Ascending aorta (tissue), 2 donors: ENCODE measurements around the gene ATOSA. TPM values are rescaled to one million over a fixed set of nuclear protein-coding genes. Genes with fewer than 3 reads are reported as not detected.

ENCODE experiments used
- DNase-seq, 2 donors: peaks; one replicate each; pipeline ENCODE4 v3.0.0-alpha.2; 2019; ENCODE audit warnings: low spot score in 2 of 2
- H3K27ac ChIP-seq, 2 donors: fragments of 200-600 bp; sonication (generic); one replicate each; pipeline ENCODE4 v1.5.1; 2016 to 2017; ENCODE audit warnings: mild to moderate bottlenecking in 1 of 2
- H3K27me3 ChIP-seq: fragments of 200-600 bp; sonication (generic); one replicate; pipeline ENCODE4 v1.5.1; 2017
- H3K36me3 ChIP-seq, 2 donors: fragments of 200-600 bp; sonication (generic); one replicate each; pipeline ENCODE4 v1.5.1; 2016
- H3K4me1 ChIP-seq, 2 donors: fragments of 200-600 bp; sonication (generic); one replicate each; pipeline ENCODE4 v1.5.1; 2016 to 2017; ENCODE audit warnings: mild to moderate bottlenecking in 1 of 2
- H3K4me3 ChIP-seq, 2 donors: fragments of 200-600 bp; sonication (generic); one replicate each; pipeline ENCODE4 v1.5.1; 2016 to 2017; ENCODE audit warnings: mild to moderate bottlenecking in 1 of 2
- H3K9me3 ChIP-seq, 2 donors: fragments of 200-600 bp; sonication (generic); one replicate each; pipeline ENCODE4 v1.5.1; 2016
- CTCF ChIP-seq, 3 experiments: fragments of 200-600 bp in 2 of 3; fragments of 450-650 bp in 1 of 3; sonication (generic) in 2 of 3; IDR thresholded peaks; one replicate each; pipeline ENCODE4 v1.5.1; 2016 to 2019; ENCODE audit warnings: antibody characterized with exemption in 3 of 3, mild to moderate bottlenecking in 1 of 3, moderate library complexity in 1 of 3
- intact Hi-C: fragments of 100-400 bp; cut with DNase I; formaldehyde crosslinking; loops from one replicate; pipeline ENCODE4 v1.15.1; 2023
- total RNA-seq: library from RNA; depleted of rRNA; stranded (reverse); fragments of >200 nt; gene quantifications from one replicate; pipeline ENCODE4 v1.1.0, GENCODE V29; 2016

Gene ATOSA
- total RNA-seq, 1 donor from 2014 or later = 29.9 TPM

- no peaks in the 10 kb centered on the region for H3K4me1 ChIP-seq
- no peak overlapping the region for H3K4me3 ChIP-seq
- no peaks in the 10 kb centered on the region for H3K9me3 ChIP-seq
- no peak for DNase-seq
- H3K36me3 ChIP-seq = no peaks in the 10 kb centered on the region
- no peaks in the 10 kb centered on the region for H3K27me3 ChIP-seq
- no peak overlapping the region for H3K27ac ChIP-seq
- no peak for TF ChIP-seq CTCF (IDR thresholded peaks at IDR 0.05)
- intact Hi-C loops = loop anchor here (10.0 kb wide), 1 partner anchor 498 kb away; no protein-coding TSS in a partner anchor
Measured at GRCh38 chr15:52682781-52683180, 3.6 kb upstream of the ATOSA start.

- Histone ChIP-seq H3K9me3 (no peaks in the 10 kb centered on the region), H3K27ac (no peak overlapping the region), H3K4me3 (no peak overlapping the region), H3K36me3 (no peaks in the 10 kb centered on the region), H3K27me3 (no peaks in the 10 kb centered on the region), H3K4me1 (peaks cover 2 to 3% of the 10 kb centered on the region in 2 donors)
- TF ChIP-seq CTCF (IDR thresholded peaks at IDR 0.05) = no peak
- DNase-seq = no peak
- intact Hi-C loops = loop anchor here (10.0 kb wide), 1 partner anchor 497 kb away; no protein-coding TSS in a partner anchor
Measured at GRCh38 chr15:52682200-52682599, 3.0 kb upstream of the ATOSA start.

GRCh38 chr15:52681441-52681840, 2.3 kb upstream of the ATOSA start:
- Histone ChIP-seq H3K27ac (no peak overlapping the region), H3K36me3 (no peaks in the 10 kb centered on the region), H3K4me1 (peaks cover 4 to 10% of the 10 kb centered on the region in 2 donors), H3K9me3 (no peaks in the 10 kb centered on the region), H3K4me3 (no peak overlapping the region), H3K27me3 (no peaks in the 10 kb centered on the region)
- no peak for DNase-seq
- no peak for TF ChIP-seq CTCF (IDR thresholded peaks at IDR 0.05)
- intact Hi-C loops = loop anchor here (10.0 kb wide), 1 partner anchor 497 kb away; no protein-coding TSS in a partner anchor

GRCh38 chr15:52680761-52681160, 1.6 kb upstream of the ATOSA start:
- TF ChIP-seq CTCF (IDR thresholded peaks at IDR 0.05) = no peak
- H3K9me3 ChIP-seq = no peaks in the 10 kb centered on the region
- no peak for DNase-seq
- no peaks in the 10 kb centered on the region for H3K27me3 ChIP-seq
- intact Hi-C loops = loop anchor here (10.0 kb wide), 1 partner anchor 496 kb away; no protein-coding TSS in a partner anchor
- H3K4me1 ChIP-seq = peaks cover 4 to 10% of the 10 kb centered on the region in 2 donors
- H3K36me3 ChIP-seq = peaks cover 4 to 5% of the 10 kb centered on the region in 2 donors
- no peak overlapping the region for H3K4me3 ChIP-seq
- H3K27ac ChIP-seq = no peak overlapping the region

GRCh38 chr15:52680041-52680391, 828 bp upstream of the ATOSA start:
- H3K4me1 ChIP-seq = peaks cover 4 to 10% of the 10 kb centered on the region in 2 donors
- no peak for TF ChIP-seq CTCF (IDR thresholded peaks at IDR 0.05)
- peak overlapping the region; percentile 82 to 84 for H3K4me3 ChIP-seq
- peak overlapping the region; percentile 96 to 97 for H3K27ac ChIP-seq
- peaks cover 4 to 10% of the 10 kb centered on the region in 2 donors for H3K36me3 ChIP-seq
- no peaks in the 10 kb centered on the region for H3K9me3 ChIP-seq
- intact Hi-C loops = loop anchor here (10.0 kb wide), 1 partner anchor 495 kb away; no protein-coding TSS in a partner anchor
- no peak for DNase-seq
- H3K27me3 ChIP-seq = no peaks in the 10 kb centered on the region
